GM18507 (cell line): ENCODE measurements around the gene DHRS3.

Source experiments
- DNase-seq: peaks from one replicate; pipeline ENCODE4 v3.0.0; 2011; ENCODE audit warnings: low read depth; ENCODE audit not compliant: insufficient read length; ENCODE audit errors: extremely low spot score
- FAIRE-seq: peaks from 2 replicates; lab custom pipeline; 2011; peaks lifted over from hg19 to GRCh38; lab: Jason Lieb, UNC

The DHRS3 gene

GRCh38 chr1:12619792-12620487, 1.9 kb upstream of the DHRS3 start:
- peak; percentile 41 for FAIRE-seq
- DNase-seq: peak; percentile 58

DNA sequence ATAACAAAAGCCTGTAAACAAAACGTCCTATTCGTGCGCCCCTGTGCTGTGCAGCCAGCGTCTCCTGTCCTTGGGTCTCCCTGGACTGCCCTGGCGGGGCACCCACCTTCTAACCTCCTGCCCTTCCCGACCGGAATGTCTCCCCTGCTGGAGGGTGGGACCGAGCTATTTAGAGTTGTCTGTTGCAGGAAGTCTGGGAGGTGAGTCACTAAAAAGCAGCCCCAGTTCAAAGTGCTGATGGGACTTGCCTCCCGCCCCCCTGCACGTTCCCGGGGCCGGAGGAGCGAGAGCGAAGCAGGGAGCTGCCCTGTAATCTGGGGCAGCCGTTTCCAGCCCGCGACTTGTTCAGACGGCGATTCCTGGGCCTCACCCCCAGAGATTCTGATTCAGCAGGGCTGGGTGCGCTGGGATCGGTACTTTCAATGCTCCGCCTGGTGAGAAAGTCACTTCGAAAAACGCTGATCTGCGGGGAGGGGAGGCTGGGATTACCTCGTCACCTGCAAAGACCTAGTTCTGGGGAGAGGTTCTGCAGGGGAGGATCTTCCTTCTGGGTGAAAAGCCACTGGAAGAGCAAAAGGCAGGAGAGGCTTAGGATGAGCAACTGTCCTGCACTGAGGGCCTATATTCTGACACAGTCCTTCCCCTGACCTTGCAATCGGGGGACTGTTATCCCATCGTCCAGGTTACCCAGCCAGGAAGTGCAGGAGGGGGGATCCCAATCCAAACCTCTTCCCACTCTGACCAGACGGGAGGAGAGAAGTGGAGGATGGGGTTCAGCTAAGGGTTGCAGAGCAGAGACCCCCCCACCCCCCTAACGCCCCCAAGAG, 1.2 kb upstream of the DHRS3 start:
- DNase-seq (no peak), FAIRE-seq (no peak)

DNA sequence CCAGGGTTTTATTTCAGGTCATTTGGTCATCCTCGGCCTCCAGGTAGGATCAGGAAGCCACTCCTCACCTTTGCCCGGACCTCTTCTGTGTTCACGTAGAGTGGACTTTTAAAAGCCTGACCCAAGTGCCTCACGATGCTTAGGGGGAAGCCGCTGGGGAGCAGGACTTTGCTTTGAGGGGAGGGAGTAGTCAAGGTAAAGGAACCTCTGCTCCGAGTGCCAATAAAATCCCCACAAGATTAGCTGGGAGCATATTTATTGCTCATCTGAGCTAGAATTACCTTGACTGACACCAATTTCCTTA, 603 bp upstream of the DHRS3 start:
- DNase-seq (no peak), FAIRE-seq (no peak)

GRCh38 chr1:12617511-12617900, 504 bp downstream of the DHRS3 start:
- FAIRE-seq: no peak
- DNase-seq: no peak

DNA sequence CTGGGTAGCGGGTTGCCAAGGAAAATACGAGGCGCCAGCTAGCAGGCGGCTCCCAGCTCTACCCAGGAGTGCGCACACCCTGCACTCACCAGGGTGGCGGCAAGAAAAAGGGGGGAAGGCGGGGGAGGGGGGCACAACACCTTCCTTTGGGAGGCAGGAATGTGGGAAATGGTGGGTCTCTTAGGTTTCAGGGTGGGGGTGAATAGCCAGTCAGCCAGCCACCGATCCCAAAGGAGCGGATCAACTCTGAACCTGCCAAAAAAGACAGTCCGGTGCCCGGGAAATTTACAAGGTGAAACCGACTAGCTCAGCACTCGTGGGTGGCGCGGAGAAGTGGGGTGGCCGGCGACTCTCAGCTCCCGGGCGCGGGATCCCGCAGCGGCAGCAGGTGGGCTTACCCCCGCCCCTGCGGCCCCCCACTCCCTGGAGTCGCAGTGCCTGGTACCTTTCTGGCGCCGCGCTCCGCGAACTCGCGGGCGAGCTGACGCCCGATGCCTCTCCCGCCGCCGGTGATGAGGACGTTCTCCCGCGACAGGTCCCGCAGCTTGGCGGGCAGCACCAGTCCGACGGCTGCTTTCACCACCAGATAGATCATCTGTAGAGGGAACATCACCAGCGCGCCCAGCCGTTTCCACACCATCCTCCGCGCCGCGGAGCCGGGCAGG, 1.2 kb downstream of the DHRS3 start:
- no peak for DNase-seq

DNA sequence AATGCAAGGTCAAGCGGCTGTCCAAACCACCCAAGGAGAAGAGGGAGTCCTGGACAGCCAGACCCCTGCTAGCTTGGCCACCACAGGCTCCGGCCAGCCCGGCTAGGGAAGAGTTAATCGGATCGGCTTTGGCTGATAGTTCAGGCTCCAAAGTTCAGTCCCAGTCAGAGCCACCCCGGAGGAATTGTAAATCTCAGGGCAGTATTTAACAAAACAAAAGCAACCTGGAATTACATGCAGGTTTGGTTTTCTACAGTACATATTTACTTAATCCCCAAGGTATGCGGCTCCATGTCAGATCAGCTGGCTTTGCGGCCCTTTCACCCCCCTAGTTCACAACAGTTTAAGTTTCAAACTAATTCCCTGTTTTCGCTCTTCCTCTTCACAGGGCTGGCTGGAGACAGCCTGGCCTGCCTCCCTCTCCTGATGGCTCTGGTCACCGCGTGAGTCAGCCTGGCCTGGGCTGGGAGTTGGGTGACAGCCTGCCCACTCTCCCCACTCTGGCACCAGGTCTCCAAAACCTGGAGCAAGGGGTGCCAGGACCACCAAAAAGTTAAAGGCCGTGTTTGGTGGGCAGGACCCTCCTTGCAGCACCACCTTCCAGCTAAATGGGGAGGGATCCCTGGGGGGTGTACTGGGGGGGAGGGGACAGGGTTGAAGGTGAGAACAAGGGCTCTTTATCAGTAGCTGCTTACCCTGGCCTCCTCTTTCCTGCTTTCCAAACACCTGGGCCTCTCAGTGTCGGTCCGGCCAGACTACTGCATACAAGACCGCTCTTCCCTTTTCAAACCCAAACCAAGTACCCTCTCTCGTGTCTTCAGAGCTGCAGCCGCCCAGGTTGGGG, 1.9 kb downstream of the DHRS3 start:
- DNase-seq (no peak), FAIRE-seq (no peak)

More for the DNA sequence above, 1.2 kb downstream of the DHRS3 start:
- FAIRE-seq: no peak

- FAIRE-seq: no peak
- DNase-seq: no peak
Observed at GRCh38 chr1:12615159-12615864, 2.7 kb downstream of the DHRS3 start.

DNA sequence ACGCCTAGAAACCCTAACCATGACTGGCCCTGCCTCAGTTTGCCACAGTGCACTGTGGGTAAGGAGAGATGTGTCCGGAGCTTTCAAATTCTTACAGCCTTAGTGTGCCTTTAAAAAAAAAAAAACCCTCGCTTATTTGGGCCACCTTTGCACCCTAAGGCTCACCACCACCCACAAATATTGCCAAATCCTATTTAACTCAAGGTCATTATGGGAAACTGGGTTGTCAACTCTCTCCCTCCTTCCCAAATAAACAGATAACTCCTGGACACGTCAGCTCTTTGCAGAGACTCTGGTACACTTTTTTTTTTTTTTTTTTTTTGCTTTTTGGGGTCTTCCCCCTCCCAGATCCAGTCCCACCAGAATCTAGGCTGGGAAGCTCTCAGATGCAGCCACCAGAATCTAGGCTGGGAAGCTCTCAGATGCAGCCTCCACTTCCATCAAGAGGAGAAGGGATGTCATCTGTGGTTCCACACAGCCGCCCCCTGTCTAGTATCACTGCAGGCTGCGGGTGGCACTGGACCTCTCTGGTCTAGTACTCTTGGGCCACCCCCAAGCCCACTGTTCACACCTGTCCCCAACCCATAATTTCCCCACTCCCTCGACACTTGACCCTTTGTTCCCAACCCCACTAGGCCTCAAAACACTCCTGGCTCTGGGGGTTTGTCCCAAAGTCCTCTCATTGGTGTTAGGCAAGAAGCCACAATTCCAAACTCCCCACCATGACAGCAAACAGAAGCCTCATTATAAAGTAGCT, 3.4 kb downstream of the DHRS3 start:
- no peak for FAIRE-seq
- no peak for DNase-seq

- FAIRE-seq (no peak), DNase-seq (no peak)
Observed at GRCh38 chr1:12613180-12613579, 4.8 kb downstream of the DHRS3 start.

DNA sequence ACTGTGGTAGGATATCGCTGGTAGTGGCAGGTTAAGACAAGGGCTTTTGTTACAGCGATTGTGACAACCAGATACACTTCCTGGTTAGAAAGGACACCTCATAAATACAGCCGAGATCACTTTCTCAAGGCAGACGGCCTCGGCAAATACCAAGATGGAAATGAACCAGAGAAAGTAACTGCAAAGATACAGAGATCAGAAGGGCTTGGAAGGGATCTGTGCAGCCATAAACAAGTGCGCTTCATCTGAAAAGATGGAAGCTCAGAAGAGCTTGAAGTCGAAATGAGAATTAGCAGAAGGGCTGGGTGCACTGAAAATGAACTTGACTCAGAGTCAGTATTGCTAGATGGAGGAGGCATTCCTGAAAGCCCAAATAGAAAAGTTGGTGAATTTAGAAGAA, 7.1 kb downstream of the DHRS3 start:
- DNase-seq: no peak
- no peak for FAIRE-seq

DNA sequence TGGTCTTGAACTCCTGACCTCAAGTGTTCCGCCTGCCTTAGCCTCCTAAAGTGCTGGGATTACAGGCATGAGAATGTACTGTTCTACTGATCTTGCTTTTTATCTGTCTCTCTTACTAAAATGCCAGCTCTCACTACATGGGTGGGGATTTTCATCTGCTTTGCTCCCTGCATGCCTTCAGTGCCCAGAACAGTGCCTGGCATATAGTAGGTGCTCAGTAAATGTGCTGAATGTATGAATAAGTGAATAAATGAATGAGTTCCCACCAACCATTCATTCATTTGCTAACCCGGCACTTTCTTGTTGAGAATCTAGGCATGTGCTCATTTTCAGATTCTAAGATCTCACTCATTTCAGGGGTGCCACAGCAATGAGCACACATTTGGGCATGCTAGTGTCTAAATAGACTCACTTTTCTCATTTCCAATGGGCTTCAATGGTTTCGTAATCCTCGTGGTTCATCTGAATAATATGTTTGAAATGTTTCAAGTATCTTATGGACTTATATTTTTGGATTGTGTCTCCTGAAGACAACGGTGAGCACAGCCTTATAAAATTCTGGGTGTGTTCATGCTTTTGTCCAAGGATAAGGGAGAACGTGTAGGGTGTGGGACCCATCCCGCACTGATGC, 7.6 kb downstream of the DHRS3 start:
- DNase-seq: no peak
- no peak for FAIRE-seq

DNA sequence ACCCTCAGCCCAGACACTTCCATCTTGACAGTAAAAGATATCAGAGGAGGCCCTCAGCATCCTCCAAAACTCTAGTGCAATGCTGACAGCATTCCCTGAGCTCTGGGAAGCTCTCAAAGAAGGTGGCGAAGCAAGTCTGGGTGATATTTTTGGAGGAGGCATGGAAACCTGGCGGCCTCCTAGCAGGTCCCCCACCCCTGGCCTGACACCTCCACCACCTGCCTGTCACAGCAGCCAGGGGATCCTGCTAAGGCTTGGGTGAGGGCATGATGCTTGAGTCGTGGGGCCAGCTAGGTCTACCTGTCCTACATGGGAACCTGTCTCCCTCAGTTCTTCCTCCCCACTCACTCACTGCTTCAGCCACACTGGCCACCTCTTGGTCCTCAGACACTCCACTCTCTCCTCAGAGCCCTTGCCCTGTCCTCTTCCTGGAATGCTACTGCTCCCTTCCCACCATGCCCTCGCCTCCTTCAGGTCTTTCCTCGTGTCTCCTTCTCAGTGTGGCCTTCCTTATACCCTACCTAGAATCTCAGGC, 8.5 kb downstream of the DHRS3 start:
- no peak for FAIRE-seq
- no peak for DNase-seq

- DNase-seq: no peak
- no peak for FAIRE-seq
Observed at GRCh38 chr1:12608311-12608957, 9.6 kb downstream of the DHRS3 start.

DNA sequence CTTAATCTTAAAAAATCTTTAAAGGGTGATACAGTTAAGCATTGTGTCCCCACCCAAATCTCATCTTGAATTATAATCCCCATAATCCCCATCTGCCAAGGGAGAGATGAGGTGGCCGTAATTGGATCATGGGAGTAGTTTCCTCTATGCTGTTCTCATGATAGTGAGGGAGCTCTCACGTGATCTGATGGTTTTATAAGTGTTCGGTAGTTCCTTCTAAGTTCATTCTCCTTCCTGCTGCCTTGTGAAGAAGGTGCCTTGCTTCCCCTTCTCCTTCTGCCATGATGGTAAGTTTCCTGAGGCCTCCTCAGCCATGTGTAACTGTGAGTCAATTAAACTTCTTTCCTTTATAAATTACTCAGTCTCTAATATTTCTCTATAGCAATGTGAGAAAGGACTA, 10.7 kb downstream of the DHRS3 start:
- DNase-seq: no peak
- FAIRE-seq: no peak

GRCh38 chr1:12604986-12605385, 13.0 kb downstream of the DHRS3 start:
- FAIRE-seq (no peak), DNase-seq (no peak)

DNA sequence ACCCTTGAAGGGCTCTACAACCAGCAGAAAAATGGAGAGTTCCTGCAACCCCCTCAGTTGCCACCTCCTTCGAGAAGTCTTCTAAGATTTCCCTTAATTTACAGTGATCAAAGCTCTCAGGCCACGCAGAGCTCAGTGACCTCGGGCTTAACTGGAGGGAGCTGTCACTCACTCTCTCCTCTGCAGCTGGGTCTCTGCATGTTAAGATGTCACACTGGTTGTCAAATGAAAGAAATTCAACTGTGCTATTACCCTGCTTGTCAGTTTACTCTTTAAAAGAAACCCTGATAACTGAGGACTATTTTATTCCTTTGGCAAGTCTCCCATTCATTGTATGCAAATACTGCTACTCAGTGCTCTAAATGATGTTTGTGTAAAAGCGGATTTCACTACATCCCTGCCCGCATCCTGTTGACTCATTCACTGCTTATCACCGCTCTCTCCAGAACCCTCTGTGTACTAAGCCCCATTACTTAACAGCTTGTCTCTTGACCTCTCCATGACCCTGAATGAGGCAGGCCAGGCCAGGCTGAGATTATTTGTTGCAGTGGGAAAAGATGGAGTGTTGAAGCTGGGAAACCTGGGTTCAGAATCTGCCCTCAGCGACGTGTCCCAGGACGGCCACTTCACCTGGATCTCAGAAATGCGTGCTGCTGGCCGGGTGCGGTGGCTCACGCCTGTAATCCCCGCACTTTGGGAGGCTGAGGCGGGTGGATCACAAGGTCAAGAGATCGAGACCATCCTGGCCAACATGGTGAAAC, 13.7 kb downstream of the DHRS3 start:
- DNase-seq (peak; percentile 53), FAIRE-seq (peak; percentile 65)

GRCh38 chr1:12603224-12603623, 14.8 kb downstream of the DHRS3 start:
- FAIRE-seq (no peak), DNase-seq (no peak)
